Measurements from ENCODE around the gene ANKRD16.
"Not testable (repeated sequence)": the region's sequence is repeated elsewhere in the genome, so short reads cannot be mapped to it uniquely, and the experiment has no call there.

Gene ANKRD16

DNA sequence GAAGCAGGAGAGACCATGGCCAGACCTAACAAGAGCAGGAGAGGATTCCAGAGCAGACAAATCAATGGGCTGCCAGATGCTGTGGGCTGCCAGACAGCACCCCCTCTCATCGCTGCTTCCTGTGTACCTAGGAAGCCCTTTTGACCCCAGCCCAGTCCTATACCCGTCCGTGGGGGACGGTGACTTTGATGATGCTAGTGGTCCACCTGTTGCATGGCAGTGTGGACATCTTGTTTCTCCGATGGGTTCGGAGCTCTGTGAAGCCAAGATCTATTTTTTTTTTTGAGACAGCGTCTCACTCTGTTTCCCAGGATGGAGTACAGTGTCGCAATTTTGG, 58.3 kb downstream of the ANKRD16 start:
- no peak for DNase-seq

DNA sequence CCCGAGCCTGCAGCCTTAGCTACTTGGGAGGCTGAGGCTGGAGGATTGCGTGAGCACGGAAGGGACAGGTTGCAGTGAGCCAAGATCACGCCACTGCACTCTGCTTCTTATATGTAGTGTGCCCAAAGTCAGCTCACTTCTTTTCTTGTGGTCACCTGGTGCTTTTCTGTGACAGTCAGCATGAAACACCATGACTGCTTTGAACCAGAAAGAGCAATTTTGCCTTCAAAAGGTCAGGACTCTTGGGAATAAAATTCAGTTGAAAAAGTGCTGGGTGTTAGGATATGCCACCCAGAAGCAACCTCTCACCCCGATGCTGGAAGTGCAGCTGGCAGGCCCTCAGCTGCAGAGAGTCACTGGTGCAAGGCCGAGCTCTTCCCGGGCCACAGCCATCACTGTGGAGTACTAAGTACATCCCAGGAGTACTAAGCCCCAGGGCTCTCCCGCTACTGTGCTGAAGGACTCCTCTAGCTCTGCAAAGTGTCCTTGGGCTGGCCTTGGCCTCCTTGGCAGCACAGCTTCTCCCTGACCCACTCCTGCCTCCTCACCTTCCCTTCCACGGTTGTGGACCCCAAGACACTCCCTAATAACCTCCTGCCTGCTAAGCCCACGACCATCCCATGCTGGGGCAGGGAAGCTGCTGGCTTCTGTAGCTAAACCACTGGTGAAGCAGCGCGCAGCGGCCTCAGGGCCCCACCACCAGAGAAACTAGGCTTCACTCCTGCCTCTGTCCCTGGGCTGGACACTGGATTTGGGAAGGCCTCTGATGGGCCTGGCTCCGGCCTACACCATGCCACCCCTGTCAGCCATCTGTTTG, 58.9 kb downstream of the ANKRD16 start:
- no peak for DNase-seq

DNA sequence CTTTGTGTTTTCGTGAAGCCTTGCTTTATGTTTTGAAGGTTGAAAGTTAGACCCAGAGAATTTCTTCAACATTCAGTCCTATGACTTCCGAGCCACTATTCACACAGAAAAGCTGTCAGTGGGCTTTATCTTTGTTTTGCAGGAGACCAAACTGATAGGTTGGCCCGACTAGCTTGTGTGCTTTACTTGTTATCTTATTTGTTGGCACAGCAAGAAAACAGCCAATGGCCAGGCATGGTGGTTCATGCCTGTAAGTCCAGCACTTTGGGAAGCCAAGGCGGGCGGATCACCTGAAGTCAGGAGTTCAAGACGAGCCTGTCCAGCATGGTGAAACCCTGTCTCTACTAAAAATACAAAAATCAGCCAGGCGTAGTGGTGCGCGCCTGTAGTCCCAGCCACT, 60.4 kb downstream of the ANKRD16 start:
- DNase-seq, result no peak

DNA sequence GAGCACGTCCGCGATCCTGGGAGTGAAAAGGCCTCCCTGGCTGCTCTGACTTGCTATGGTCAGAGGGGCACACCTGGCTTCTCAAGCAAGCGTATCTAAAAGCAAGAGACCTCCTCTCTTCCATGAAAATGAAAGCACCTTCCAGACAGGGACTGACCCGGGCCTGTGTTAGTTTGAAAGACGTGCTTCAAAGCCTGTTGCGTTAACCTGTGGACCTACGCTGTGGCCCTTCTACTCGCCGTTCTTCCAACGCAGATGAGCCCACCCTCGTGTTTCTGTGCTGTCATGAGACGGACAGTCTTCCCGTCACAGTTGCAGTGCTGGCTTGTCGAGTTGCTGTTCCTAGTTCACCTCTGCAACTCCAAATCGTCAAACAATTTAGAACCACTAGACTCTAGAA, 61.0 kb downstream of the ANKRD16 start:
- DNase-seq, result no peak

DNA sequence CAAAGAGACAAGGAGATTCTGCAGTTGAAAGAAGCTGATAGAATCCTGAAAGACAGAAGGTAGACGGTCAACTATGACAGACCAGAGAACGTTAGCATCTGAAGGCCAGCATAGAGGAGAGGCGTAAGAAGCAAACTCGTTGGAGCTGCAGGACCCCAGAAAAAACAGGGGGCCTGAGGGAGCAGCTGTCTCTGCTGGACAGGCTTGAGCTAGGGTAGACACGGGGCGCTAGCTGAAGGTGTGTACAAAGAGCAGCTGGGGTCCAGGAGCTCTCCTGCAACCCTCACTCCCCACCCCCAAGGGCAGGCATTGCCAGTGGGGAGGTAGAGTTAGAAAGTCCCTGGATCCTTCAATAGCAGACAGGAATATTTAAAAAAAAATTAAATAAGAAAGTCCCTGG, 61.9 kb downstream of the ANKRD16 start:
- DNase-seq, result no peak

DNA sequence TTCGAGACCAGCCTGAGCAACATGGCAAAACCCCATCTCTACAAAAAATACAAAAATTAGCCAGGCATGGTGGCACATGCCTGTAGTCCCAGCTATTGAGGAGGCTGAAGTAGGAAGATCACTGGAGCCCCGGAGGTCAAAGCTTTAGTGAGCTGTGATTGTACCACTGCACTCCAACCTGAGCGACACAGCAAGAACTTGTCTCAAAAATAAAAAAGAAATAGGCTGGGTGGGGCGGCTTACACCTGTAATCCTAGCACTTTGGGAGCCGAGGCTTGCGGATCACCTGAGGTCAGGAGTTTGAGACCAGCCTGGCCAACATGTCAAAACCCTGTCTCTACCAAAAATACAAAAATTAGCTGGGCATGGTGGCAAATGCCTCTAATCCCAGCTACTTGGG, 63.2 kb downstream of the ANKRD16 start:
- DNase-seq, result not testable (repeated sequence)

DNA sequence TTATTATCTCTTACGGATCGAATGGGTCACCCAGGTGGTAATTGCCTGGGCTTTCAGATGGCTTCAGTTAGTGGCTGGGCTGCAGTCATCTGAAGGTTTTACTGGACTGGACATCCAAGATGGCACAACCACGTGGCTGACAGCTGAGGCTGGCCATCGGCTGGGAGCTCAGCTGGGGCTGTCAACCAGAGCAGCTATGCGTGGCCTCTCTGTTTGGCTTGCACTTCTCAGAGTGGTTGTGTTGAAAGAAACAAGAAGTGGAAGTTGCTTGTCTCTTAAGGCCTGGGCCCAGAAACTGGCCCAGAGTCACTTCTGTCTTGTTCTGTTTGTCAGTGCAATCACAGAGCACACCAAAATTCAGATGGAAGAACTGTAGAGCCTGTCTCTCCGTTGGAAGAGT, 70.8 kb downstream of the ANKRD16 start:
- no peak for DNase-seq

DNA sequence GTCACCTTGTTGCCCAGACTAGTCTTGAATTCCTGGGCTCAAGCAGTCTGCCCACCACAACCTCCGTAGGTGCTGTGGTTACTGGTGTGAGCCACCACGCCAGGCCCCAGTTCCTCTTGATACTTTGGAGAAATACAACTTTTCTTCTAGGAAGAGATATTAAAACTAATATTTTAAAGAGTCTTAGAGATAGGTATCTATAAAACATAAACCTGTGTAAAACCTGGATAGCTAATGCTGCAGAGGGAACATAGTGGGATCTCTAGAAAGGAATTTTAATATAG, 71.7 kb downstream of the ANKRD16 start:
- DNase-seq, result no peak

DNA sequence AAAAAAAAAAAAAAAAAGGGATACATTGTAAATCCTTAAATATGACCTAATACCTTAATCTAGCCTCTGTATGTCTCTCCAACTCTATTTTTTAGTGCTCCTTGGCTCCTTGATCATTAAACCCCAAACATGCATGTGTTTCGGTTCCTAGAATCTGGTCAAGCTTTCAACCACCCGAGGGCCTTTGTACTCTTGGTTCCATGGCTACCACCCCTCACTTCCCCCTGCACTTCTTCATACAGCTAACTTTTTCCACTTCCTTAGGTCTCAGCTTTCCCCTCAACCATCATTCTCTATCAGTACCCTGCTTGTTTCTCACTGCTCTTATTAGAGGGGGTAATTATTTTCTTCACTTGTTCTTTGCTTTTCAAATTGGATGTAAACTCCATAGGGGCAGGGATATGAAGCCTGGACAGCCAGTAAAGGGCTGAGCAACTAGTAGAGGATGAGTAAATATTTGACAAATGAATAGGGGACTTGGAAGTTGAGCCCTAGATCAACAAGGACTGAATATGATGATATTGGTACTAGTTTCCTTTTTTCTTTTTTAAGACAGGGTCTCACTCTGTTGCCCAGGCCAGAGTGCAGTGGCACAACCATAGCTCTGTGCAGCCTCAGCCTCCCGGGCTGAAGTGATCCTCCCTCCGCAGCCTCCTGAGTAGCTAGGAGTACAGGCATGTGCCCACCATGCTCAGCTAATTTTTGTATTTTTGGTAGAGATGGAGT, 72.2 kb downstream of the ANKRD16 start:
- peak; percentile 32 for DNase-seq

DNA sequence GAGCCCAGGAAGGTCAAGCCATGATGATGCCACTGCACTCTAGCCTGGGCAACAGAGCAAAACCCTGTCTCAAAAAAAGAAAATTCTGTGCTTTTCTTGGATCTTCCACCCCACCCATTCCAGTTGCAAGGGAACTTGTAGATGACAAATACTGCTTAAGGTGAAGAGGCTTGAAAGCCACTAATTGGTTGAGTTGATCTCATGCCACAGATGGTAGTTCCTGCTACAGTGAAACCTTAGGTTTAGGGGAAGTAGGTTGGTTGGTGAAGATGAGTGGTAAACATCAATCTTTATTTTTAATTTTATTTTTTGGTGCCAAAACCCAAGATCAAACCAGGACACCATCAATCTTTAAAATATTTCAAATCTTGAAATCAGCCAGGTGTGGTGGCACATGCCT, 73.5 kb downstream of the ANKRD16 start:
- DNase-seq, result peak; percentile 17

DNA sequence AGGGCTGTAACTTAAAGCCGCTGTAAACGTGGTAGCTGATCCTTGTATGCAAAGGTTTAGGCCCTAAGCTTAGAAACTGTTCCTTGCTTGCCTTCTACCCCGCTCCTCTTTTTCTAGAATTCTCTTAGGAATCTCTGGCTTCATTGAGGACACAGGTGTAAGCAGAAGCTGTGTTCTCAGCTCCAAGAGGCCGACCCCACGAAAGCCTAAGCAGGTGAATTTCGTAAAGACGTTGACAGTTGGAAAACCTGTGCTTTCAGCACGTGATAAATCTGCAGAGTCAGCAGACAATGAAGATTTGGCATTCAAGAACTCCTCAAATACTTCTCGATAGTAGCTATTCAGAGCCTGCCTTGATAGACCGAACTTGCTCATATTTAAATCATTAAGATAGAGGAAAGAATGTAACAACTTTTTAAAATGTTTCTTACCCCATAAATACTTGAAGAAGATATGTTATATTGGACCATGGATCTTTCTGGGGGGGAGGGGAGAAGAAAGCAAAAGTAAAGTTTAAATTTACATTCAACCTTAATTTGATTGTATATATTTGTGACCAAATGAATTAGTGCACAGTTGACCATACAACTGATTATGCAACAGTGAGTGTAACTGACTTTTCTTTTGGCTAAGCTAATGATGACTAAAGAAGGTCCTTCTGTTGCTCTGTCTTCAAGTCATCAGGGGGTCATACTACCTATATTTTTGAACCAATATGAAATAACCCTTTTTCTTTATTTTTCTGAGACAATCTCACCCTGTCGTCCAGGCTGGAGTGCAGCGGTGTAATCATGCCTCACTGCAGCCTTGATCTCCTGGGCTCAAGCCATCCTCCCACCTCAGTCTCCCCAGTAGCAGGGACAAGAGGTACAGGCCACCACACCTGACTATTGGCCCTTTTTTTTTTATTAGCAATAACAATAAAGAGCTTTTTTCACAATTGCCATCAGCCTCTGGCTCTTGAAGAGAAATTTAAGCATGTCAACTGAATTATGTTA, 75.3 kb downstream of the ANKRD16 start:
- DNase-seq, result peak; percentile 52

DNA sequence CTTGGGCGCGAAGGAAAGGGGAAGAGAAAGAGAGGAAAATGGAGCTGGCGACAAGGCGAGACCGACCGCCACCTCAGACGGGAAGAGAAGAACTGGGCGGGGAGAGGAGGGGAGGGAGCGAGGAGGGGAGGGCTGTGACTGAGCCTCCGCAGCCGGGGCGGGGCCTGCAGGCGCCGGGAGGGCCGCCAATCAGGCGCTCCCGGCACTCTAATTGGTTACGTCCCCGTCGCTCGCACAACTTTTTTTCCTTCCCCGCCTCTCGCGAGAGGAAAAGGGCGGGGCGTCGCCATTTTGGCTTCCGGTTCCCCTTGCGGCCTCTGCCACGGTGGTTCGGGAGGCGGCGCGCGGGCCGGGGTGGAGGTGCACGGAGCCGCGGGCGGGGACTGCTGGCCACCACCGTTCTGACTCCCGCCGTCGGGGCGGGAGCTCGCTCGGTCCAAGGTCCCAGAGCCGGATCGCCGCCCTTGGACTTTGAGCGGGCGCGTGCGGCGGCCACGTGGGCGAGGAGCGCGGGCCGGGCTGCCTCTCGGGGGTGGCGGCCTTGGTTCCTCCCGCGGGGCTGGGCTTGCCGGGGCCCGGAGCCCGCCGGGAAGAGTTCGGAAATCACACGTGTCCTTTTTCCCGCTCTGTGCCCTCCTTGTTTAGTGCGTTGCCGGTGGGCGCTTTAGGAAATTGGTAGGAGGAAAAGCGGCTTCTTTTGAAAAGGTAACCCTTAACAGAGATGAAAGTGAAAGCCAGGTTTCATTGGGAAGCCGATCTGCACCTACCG, 76.2 kb downstream of the ANKRD16 start, which contains the start of gene GDI2:
GDI2 (minus strand) TSS at position 94 of the 769 bp plus-strand sequence. CDS start 176 bp downstream, outside the sequence.
- peak; percentile 98 for DNase-seq

DNA sequence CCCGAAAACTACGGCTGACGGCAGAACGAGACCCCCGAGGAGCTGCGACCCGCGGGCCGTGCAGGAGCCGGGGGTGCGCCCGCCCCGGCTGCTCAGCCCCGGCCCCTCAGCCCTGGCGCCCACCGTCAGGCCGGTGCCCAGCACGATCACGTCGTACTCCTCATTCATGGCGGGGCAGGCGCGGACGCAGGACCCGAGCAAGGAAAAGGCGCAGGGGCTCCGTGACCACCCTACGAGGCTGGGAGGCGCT, 76.7 kb downstream of the ANKRD16 start:
- DNase-seq, result no peak

DNA sequence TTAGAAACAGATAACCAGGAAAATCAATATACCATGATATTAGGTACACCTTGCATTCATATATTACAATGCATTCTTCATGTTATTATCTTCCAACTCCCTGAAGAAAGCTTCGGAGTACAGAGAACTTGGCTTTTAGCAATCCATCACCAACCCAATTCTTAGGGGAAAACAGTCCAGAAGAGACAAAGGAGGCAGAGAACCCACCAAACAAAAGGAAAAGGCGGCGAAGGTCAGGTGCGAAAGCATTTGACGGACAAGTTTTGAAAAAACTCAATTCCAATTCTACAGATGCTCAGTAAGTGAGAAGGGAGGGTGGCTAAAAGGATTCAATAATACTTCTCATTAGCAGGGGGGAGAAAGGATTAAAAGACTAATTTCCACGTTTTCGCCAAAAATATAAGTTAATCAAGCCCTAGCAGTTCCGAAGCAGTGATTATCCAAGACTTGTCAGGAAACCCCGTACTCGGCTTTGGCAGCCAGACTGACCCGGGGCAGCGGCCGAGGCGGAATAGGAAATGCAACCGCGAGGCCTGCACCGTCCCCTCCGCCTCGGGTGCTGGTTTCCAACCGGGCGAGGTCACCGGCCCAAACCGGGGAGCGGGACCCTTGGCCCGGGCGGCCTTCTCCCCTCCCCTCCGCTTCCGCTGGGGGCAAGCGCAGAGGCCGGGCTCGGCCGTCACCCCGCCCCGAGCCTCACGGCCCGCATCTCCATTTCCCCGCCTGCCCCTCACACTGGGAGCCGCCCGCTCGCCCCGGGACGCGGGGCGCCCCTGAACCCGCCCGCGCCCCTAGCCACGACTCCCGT, 77.2 kb downstream of the ANKRD16 start:
- DNase-seq, result peak; percentile 55
